Measurements from ENCODE around the gene LCP1. TPM values are rescaled to one million over a fixed set of nuclear protein-coding genes. Genes with fewer than 3 reads are reported as not detected.

Gene LCP1
- total and polyA plus RNA-seq, 2 of the 13 experiments (the other 11 are each of a cell fraction or from before 2014, with no cell fraction given) = 1.6 TPM

DNA sequence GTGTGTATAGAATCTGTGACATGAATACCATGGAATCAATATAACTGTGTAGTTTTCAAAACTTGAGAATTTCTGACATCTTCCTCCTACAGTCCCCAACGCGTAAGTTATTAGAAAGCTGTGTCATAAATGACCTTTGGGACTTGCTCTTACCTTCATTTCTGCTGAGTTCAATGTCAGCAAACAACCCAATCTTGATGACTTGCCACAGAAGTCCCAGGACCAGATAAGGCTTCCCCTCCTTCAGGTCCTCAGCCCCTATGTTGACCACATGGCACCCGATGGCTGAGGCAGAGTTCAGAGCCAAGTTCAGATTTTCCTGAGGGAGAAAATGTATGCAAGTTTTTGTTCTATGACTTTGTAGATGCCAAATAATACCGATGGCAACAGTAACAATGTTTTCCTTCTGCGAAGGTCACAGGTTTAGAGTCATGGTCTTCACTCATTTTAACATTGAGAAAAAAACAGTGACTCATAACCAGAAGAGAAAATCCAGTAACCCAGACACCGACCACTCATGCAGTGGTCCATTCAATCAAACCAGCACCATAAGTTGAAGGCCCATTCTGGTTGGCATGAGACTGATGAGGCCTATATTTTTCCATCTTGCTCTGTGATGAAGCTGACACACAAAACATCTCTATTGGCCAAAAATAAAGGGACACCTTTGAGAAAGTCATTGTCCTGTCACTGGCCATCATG, 29.2 kb downstream of the LCP1 start (continued):
- TF ChIP-seq, protein P1, sequence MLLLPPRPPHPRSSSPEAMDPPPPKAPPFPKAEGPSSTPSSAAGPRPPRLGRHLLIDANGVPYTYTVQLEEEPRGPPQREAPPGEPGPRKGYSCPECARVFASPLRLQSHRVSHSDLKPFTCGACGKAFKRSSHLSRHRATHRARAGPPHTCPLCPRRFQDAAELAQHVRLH (CRISPR knock-in tag; IDR thresholded peaks at IDR 0.05; ENCODE audit: borderline replicate concordance, low read depth) = no peak
- TF ChIP-seq HNRNPH1 (optimal IDR thresholded peaks at IDR 0.05; ENCODE audit: low read depth, low read length) (no peak), NR2F6 (IDR thresholded peaks at IDR 0.05) (peak; percentile 46; the same call in 1 of the 2 replicates), NR2F6 (CRISPR knock-in tag; IDR thresholded peaks at IDR 0.05) (no peak), SNRNP70 (IDR thresholded peaks at IDR 0.05; ENCODE audit: low read depth, low read length) (no peak), SOX13 (IDR thresholded peaks at IDR 0.05) (no peak), SOX13 (CRISPR knock-in tag; conservative IDR thresholded peaks at IDR 0.05 in 1 of 2, IDR thresholded peaks at IDR 0.05 in 1 of 2) (peak in 1 of 2 experiments; percentile 49; a peak in 1 of 4 replicates), WIZ (CRISPR knock-in tag; IDR thresholded peaks at IDR 0.05) (no peak), FOXA3 (CRISPR knock-in tag; IDR thresholded peaks at IDR 0.05) (peak; percentile 29; the same call in 1 of the 2 replicates), ZBTB38 (CRISPR knock-in tag; IDR thresholded peaks at IDR 0.05) (no peak), EP300 (IDR thresholded peaks at IDR 0.05; ENCODE audit: low read depth in 2 of 2, low read length in 2 of 2) (peak in 1 of 2 experiments; percentile 52; a peak in 2 of 4 replicates), EP300 (CRISPR knock-in tag; IDR thresholded peaks at IDR 0.05; ENCODE audit: borderline replicate concordance) (no peak), CREM (IDR thresholded peaks at IDR 0.05) (peak; percentile 31; the same call in 1 of the 2 replicates), CREM (CRISPR knock-in tag; IDR thresholded peaks at IDR 0.05) (no peak), GATAD2A (CRISPR knock-in tag; IDR thresholded peaks at IDR 0.05) (peak; percentile 33; the same call in 1 of the 2 replicates), HOXA5 (CRISPR knock-in tag; IDR thresholded peaks at IDR 0.05) (no peak), FOXA1 (IDR thresholded peaks at IDR 0.05) (no peak), FOXA1 (CRISPR knock-in tag; IDR thresholded peaks at IDR 0.05) (peak; percentile 33; the same call in 1 of the 2 replicates), GABPB1 (CRISPR knock-in tag; IDR thresholded peaks at IDR 0.05) (no peak), ZNF337 (CRISPR knock-in tag; IDR thresholded peaks at IDR 0.05; ENCODE audit: borderline replicate concordance, low read depth) (no peak)
- TF ChIP-seq, protein P2, sequence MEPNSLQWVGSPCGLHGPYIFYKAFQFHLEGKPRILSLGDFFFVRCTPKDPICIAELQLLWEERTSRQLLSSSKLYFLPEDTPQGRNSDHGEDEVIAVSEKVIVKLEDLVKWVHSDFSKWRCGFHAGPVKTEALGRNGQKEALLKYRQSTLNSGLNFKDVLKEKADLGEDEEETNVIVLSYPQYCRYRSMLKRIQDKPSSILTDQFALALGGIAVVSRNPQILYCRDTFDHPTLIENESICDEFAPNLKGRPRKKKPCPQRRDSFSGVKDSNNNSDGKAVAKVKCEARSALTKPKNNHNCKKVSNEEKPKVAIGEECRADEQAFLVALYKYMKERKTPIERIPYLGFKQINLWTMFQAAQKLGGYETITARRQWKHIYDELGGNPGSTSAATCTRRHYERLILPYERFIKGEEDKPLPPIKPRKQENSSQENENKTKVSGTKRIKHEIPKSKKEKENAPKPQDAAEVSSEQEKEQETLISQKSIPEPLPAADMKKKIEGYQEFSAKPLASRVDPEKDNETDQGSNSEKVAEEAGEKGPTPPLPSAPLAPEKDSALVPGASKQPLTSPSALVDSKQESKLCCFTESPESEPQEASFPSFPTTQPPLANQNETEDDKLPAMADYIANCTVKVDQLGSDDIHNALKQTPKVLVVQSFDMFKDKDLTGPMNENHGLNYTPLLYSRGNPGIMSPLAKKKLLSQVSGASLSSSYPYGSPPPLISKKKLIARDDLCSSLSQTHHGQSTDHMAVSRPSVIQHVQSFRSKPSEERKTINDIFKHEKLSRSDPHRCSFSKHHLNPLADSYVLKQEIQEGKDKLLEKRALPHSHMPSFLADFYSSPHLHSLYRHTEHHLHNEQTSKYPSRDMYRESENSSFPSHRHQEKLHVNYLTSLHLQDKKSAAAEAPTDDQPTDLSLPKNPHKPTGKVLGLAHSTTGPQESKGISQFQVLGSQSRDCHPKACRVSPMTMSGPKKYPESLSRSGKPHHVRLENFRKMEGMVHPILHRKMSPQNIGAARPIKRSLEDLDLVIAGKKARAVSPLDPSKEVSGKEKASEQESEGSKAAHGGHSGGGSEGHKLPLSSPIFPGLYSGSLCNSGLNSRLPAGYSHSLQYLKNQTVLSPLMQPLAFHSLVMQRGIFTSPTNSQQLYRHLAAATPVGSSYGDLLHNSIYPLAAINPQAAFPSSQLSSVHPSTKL (CRISPR knock-in tag; IDR thresholded peaks at IDR 0.05) = peak; percentile 73
- TF ChIP-seq, protein P3, sequence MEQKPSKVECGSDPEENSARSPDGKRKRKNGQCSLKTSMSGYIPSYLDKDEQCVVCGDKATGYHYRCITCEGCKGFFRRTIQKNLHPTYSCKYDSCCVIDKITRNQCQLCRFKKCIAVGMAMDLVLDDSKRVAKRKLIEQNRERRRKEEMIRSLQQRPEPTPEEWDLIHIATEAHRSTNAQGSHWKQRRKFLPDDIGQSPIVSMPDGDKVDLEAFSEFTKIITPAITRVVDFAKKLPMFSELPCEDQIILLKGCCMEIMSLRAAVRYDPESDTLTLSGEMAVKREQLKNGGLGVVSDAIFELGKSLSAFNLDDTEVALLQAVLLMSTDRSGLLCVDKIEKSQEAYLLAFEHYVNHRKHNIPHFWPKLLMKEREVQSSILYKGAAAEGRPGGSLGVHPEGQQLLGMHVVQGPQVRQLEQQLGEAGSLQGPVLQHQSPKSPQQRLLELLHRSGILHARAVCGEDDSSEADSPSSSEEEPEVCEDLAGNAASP (CRISPR knock-in tag; IDR thresholded peaks at IDR 0.05; ENCODE audit: borderline replicate concordance) = peak; percentile 61; the same call in 1 of the 2 replicates
- TF ChIP-seq, protein P4, sequence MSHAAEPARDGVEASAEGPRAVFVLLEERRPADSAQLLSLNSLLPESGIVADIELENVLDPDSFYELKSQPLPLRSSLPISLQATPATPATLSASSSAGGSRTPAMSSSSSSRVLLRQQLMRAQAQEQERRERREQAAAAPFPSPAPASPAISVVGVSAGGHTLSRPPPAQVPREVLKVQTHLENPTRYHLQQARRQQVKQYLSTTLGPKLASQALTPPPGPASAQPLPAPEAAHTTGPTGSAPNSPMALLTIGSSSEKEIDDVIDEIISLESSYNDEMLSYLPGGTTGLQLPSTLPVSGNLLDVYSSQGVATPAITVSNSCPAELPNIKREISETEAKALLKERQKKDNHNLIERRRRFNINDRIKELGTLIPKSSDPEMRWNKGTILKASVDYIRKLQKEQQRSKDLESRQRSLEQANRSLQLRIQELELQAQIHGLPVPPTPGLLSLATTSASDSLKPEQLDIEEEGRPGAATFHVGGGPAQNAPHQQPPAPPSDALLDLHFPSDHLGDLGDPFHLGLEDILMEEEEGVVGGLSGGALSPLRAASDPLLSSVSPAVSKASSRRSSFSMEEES (CRISPR knock-in tag; IDR thresholded peaks at IDR 0.05) = no peak
